ENCODE data around the gene VPS4B. TPM values are rescaled to one million over a fixed set of nuclear protein-coding genes. Genes with fewer than 3 reads are reported as not detected.

Gene VPS4B
- total and polyA plus RNA-seq, 10 of the 15 experiments (the other 5 are each of a cell fraction or from before 2014, with no cell fraction given): 21.4 to 37.6 (median 29.8) TPM

DNA sequence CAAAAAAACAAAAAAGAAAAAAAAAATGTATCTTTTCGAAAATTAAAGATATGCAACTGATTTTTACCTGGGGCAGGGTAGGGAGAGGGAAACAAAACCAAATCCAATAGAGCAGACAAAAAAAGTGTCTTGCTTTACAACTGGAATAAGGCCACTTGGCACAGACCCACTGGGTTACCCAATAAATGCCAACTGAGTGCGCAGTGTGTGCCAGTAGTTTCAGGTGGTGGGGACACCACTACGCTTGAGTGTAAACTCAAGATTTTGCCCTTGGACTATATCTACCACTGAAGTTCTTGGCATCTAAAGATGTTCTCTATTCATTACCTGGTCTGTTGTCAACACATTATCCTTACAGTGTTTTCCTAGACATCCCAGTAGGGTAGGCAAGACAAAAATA is 16.3 kb downstream of the VPS4B start:
- ChIA-PET CTCF (no interaction called here), POLR2A (no interaction called here), SMC1A (ENCODE audit: uncharacterized antibody, unreplicated experiment) (no interaction called here)

More for the DNA sequence above, 16.3 kb downstream of the VPS4B start:
- H3K9me3 ChIP-seq (replicated peaks; ENCODE audit: control insufficient read depth, insufficient read depth, low read length): no peaks in the 10 kb centered on the region
- H3K27me3 ChIP-seq (replicated peaks in 1 of 2; ENCODE audit: control insufficient read depth in 2 of 2, insufficient read depth in 2 of 2, low read length in 1 of 2): no peaks in the 10 kb centered on the region
- no peak overlapping the region for H3K4me2 ChIP-seq (ENCODE audit: control insufficient read depth, insufficient read depth)
- H4K20me1 ChIP-seq (ENCODE audit: control insufficient read depth, insufficient read depth): no peaks in the 10 kb centered on the region
- H3K4me1 ChIP-seq (ENCODE audit: control insufficient read depth, insufficient read depth, low read length): no peaks in the 10 kb centered on the region
- no peak overlapping the region for H2AFZ ChIP-seq (ENCODE audit: control insufficient read depth, low read depth, low read length)
- RAD21 ChIA-PET (ENCODE audit: unreplicated experiment): no interaction called here
- BruUV-seq (replicated peaks): no TSS peak
- peaks cover 3 to 36% of the 10 kb centered on the region in 2 experiments for H3K36me3 ChIP-seq (ENCODE audit: control insufficient read depth in 2 of 2, insufficient read depth in 2 of 2, low read length in 1 of 2)
- ATAC-seq (no peak), DNase-seq (ENCODE audit: low read depth, low spot score) (no peak), FAIRE-seq (no peak)
- intact Hi-C loops (cut with micrococcal nuclease; ENCODE audit: unreplicated experiment) (no loop called here), in situ Hi-C loops (cut with MboI) (no loop called here)
- H3K9ac ChIP-seq (ENCODE audit: control insufficient read depth, insufficient read depth, low read length): no peak overlapping the region
- no peak overlapping the region for H3K27ac ChIP-seq (ENCODE audit: control insufficient read depth, insufficient read depth)
- TF ChIP-seq SUZ12 (IDR thresholded peaks at IDR 0.05; ENCODE audit: unreplicated experiment): no peak
- no peak for TF ChIP-seq SREBF2 (IDR thresholded peaks at IDR 0.05; ENCODE audit: low read length)
- TF ChIP-seq, protein P1, sequence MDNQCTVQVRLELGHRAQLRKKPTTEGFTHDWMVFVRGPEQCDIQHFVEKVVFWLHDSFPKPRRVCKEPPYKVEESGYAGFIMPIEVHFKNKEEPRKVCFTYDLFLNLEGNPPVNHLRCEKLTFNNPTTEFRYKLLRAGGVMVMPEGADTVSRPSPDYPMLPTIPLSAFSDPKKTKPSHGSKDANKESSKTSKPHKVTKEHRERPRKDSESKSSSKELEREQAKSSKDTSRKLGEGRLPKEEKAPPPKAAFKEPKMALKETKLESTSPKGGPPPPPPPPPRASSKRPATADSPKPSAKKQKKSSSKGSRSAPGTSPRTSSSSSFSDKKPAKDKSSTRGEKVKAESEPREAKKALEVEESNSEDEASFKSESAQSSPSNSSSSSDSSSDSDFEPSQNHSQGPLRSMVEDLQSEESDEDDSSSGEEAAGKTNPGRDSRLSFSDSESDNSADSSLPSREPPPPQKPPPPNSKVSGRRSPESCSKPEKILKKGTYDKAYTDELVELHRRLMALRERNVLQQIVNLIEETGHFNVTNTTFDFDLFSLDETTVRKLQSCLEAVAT (IDR thresholded peaks at IDR 0.05): no peak
- no peak for TF ChIP-seq ZNF217 (IDR thresholded peaks at IDR 0.05)
- TF ChIP-seq MYC (IDR thresholded peaks at IDR 0.05; ENCODE audit: insufficient read depth, insufficient read length, insufficient replicate concordance, low read length, severe bottlenecking): no peak
- TF ChIP-seq SIN3A (IDR thresholded peaks at IDR 0.05; ENCODE audit: low read depth, low read length): no peak
- no peak for TF ChIP-seq SP1 (IDR thresholded peaks at IDR 0.05; ENCODE audit: low read depth, low read length)
- no peak for TF ChIP-seq JUND (IDR thresholded peaks at IDR 0.05; ENCODE audit: low read depth, low read length)
- no peak for TF ChIP-seq NFIC (IDR thresholded peaks at IDR 0.05; ENCODE audit: low read depth, low read length)
- TF ChIP-seq EGR1 (IDR thresholded peaks at IDR 0.05; ENCODE audit: borderline replicate concordance in 1 of 2, low read depth in 2 of 2, low read length in 2 of 2): no peak
- TF ChIP-seq, protein P2, sequence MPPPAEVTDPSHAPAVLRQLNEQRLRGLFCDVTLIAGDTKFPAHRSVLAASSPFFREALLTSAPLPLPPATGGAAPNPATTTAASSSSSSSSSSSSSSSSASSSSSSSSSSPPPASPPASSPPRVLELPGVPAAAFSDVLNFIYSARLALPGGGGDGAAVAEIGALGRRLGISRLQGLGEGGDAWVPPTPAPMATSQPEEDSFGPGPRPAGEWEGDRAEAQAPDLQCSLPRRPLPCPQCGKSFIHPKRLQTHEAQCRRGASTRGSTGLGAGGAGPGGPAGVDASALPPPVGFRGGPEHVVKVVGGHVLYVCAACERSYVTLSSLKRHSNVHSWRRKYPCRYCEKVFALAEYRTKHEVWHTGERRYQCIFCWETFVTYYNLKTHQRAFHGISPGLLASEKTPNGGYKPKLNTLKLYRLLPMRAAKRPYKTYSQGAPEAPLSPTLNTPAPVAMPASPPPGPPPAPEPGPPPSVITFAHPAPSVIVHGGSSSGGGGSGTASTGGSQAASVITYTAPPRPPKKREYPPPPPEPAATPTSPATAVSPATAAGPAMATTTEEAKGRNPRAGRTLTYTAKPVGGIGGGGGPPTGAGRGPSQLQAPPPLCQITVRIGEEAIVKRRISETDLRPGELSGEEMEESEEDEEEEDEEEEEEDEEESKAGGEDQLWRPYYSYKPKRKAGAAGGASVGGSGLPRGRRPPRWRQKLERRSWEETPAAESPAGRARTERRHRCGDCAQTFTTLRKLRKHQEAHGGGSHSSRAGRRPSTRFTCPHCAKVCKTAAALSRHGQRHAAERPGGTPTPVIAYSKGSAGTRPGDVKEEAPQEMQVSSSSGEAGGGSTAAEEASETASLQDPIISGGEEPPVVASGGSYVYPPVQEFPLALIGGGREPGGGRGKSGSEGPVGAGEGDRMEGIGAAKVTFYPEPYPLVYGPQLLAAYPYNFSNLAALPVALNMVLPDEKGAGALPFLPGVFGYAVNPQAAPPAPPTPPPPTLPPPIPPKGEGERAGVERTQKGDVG (CRISPR knock-in tag; IDR thresholded peaks at IDR 0.05): no peak
- no peak overlapping the region for H3K4me3 ChIP-seq
- peaks cover 2% of the 10 kb centered on the region; the same call in 1 of the 2 replicates for H3K79me2 ChIP-seq (ENCODE audit: control insufficient read depth, insufficient read depth, low read length)
- WGBS (ENCODE audit: insufficient coverage, insufficient replicate concordance, low lambda C conversion rate, missing lambda C conversion rate): 99% methylated on average over 3 of the region's 3 CpGs

All from GM12878 (cell line).